ENCODE measurements around the gene HMMR.
"Not testable (repeated sequence)": the region's sequence is repeated elsewhere in the genome, so short reads cannot be mapped to it uniquely, and the experiment has no call there.

Gene HMMR

GRCh38 chr5:163506095-163506457, 45.6 kb downstream of the HMMR start:
- no peak for DNase-seq (ENCODE audit: low read depth in 2 of 2)

- no peak for DNase-seq (ENCODE audit: low read depth in 2 of 2)
Measured at GRCh38 chr5:163506726-163507125, 46.3 kb downstream of the HMMR start.

- DNase-seq (ENCODE audit: low read depth in 2 of 2) = no peak
Measured at GRCh38 chr5:163508753-163509152, 48.3 kb downstream of the HMMR start.

GRCh38 chr5:163509291-163509951, 49.0 kb downstream of the HMMR start:
- DNase-seq (ENCODE audit: low read depth in 2 of 2) = no peak

- no peak for DNase-seq (ENCODE audit: low read depth in 2 of 2)
Measured at GRCh38 chr5:163512526-163512925, 52.1 kb downstream of the HMMR start.

GRCh38 chr5:163525096-163525495, 64.7 kb downstream of the HMMR start:
- no peak for DNase-seq (ENCODE audit: low read depth in 2 of 2)

GRCh38 chr5:163529698-163530097, 69.3 kb downstream of the HMMR start:
- DNase-seq (ENCODE audit: low read depth in 2 of 2) = no peak

GRCh38 chr5:163531272-163531671, 70.8 kb downstream of the HMMR start:
- DNase-seq (ENCODE audit: low read depth in 2 of 2) = no peak

GRCh38 chr5:163532171-163533084, 72.0 kb downstream of the HMMR start:
- no peak for DNase-seq (ENCODE audit: low read depth in 2 of 2)

- no peak for DNase-seq (ENCODE audit: low read depth in 2 of 2)
Measured at GRCh38 chr5:163533223-163533622, 72.8 kb downstream of the HMMR start.

GRCh38 chr5:163534492-163535094, 74.2 kb downstream of the HMMR start:
- DNase-seq (ENCODE audit: low read depth in 2 of 2) = no peak

- DNase-seq (ENCODE audit: low read depth in 2 of 2) = no peak
Measured at GRCh38 chr5:163535290-163535689, 74.9 kb downstream of the HMMR start.

- DNase-seq (ENCODE audit: low read depth in 2 of 2) = not testable (repeated sequence)
Measured at GRCh38 chr5:163536442-163536841, 76.0 kb downstream of the HMMR start.

GRCh38 chr5:163540696-163541095, 80.3 kb downstream of the HMMR start:
- no peak for DNase-seq (ENCODE audit: low read depth in 2 of 2)
